Activated T-cell treated with anti-CD3 and anti-CD28 coated beads for 24 hours (primary cell): Measurements from ENCODE around the gene FANK1.

Experiments used
- DNase-seq: peaks from one replicate; pipeline ENCODE4 v3.0.0-alpha.2; 2020; ENCODE audit warnings: low read depth

The FANK1 gene, protein sequence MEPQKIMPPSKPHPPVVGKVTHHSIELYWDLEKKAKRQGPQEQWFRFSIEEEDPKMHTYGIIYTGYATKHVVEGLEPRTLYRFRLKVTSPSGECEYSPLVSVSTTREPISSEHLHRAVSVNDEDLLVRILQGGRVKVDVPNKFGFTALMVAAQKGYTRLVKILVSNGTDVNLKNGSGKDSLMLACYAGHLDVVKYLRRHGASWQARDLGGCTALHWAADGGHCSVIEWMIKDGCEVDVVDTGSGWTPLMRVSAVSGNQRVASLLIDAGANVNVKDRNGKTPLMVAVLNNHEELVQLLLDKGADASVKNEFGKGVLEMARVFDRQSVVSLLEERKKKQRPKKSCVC

DNA sequence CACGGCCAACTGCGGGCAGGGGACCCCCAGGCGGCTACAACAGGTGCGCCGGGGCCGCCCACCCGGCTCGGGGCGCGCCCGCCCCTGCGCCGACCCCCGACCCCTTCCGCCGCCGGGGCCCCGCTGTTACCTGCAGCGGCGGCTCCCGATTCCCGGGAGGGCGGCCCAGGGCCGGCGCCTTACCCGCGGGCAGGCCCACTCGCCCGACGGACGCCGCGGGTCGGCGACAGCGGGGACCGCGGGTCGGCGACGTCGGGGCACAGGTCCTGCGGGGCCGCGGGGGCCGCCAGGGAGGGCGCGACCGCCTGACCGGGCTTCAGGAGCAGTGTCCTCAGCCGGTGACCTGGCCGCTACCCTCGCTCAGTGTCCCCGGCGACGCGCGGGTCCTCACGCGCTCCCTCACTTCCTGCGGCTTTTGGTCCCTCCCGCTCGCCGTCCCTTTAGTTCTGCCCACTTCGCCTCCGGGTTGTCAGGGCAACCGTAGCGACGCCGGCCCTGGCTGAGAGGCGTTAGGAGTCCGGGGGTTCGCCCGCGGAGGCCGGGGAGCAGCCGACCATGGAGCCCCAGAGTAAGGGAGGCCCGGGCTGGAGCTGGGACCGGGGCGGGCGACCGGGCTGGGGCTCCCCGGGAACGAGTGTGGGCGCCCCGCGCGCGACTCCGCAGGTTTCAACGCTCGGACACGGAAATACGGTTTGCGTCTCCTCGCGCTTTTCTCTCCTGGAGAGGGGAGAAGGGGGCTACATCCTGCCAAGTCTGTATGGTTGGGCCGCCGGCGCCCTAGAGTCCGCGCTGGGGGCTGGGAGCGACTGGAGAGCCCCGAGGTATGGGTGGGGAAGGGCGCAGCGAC, at the start of gene FANK1:
FANK1 (plus strand) TSS at position 477 of the 847 bp plus-strand sequence; CDS start at position 556, 79 bp downstream.
- DNase-seq = peak; percentile 74

DNA sequence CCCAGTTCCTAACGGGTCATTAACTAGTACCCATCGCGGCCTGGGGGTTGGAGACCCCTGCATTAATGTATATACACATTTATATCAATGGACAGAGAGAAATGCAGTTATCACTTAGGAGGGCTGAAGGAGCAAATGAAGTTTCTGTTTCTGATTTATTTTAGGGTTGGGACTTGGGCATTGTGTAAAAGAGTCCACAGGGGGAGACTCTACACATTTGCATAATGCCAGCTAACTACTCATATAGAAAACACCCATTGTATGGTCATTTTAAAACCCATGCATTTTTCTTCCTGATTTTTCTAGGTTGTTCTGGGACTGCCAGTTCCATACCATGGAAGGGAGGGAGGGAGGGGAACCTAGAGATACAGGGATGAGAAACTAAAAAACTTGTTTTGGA, 49.5 kb upstream of the FANK1 start:
- DNase-seq = no peak

DNA sequence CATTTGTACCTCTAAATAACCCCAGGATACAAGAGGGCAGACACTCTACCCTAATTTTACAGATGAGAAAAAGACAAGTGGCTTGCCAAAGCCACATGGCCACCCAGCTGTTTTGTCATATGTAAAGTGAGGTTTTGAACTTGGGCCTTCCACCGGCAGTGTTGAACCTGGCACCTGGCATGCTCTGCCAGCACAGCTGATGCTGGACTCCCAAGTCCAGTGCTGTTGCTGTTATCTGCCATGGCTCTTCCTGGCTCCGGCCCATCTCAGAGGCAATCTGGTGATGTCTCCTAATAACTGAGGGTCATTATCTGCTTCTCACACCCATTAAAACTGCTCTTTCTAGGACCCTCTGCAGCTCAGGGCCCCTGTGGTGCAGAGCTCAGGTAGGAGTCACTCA, 48.0 kb upstream of the FANK1 start:
- DNase-seq = no peak

DNA sequence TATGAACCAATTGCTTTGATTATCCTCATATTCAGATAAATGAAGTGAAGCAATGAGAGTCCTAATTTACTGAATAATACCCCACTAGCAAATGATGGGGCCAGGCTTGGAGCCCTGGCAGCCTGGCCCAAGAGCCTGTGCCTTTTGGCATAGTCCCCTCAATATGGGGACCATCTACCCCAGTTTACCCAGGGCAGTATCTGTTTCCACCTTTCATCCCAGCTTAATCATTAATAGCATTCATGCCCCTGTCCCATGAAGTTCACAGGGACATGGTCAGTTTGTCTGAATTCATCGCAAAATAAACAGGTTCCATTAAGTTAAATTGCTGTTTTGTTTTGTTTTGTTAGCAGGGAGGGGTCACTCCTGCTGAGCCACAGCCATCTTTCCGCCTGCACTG, 47.5 kb upstream of the FANK1 start:
- no peak for DNase-seq

DNA sequence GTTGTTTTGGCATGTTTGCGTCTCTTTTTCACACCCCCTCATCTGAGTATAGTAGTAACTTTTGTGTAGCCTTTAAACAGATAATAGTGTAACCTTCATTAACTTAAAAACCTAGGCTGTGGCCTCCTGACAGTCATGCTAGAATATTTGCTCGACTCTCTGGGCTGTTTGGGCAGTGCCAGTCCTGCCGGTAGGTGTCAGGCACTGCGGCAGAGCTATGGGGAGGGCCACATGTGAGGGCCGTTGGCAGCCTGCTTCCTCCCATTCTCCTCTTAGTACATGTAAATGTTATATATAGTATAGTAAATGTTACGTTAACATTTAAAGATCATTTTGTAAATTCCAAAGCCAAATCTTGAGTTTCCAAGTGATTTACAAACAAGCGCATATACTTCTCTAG, 46.9 kb upstream of the FANK1 start:
- no peak for DNase-seq

DNA sequence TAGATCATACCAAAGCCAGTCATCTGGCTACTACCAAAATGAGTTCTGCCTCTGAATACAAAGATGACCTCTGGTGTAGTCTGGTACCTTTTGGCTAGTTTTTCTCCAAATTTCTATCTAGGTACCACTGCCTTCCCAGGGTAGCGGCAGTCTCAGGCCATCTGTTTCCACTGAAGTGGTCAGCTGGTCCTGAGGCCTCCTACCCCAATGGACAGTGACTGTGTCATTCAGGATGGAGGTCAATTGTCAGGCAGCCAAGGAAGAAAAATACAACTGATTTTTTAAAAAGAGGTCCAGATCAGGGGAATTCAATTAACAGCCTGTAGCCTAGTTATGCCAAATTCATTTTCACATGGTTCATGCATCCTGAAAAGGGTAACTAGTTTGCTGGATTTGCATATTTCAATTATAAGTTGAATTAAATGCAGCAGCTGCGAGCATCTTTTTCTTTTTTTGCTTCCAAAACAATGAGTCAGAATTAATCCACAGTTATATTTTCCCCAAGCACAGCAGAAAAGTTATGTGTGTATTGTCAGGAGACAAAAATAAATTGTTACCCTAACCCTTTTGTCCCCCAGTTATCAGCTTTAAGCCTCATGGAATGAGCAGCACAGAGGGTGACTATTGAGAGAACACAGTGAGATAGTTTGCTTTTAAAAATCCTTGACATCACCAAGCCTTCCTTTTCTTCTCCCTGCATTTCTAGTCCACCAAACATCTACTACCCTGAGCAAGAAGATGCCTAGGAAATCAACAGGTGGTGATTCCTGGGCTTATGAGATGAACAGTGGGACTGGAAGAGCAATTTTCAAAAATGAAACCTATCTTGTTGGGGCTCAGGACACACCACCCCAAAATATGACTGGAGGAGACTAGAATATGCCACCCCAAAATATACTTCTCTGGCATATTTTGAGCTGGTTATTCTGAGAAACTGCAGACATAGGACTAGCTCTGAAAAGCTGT, 45.3 kb upstream of the FANK1 start:
- DNase-seq = no peak

DNA sequence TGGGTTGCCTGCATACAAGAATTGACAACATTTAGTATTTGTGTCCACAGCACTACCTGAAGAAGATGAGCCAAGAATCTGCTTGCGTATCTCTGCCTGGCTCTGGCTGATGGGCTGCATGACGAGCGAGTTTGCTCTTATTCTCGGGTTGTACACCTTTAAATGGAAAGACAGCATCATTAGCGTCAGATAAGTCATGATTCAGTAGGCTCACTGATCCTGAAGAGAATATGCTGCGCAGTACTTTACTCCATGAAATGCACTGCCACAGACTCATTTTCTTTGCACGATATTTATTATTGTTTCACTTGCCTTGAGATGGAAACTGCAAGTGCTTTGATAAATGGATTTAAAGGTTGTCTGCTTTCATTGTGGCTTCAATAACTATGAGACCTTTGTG, 43.9 kb upstream of the FANK1 start:
- no peak for DNase-seq

DNA sequence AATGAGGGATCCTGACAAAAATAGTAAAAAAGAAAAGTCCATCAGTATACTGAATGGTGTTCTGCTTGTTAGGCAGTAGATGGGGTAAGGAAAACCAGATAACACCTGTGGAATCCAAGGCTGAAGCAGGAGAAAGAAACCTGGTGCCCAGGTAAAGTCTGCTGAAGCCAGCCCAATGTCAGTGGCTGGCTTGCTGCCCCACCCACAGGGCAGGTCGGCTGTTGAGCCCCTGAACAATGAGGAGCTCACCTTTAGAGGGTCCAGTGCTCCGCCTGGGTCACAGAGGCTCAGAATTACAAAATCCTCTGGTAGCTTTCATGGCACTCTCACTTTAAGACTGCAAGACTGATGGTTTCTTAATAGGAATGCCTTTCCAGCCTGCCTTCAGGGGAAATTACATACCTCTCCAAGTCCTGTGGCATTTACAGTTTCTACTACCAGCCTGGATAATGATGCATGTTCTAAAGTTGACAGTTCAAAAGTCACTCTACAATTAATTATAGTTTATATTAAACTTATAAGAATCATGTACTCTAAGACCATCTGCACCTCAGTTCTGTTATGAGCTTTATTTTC, 39.1 kb upstream of the FANK1 start:
- no peak for DNase-seq

DNA sequence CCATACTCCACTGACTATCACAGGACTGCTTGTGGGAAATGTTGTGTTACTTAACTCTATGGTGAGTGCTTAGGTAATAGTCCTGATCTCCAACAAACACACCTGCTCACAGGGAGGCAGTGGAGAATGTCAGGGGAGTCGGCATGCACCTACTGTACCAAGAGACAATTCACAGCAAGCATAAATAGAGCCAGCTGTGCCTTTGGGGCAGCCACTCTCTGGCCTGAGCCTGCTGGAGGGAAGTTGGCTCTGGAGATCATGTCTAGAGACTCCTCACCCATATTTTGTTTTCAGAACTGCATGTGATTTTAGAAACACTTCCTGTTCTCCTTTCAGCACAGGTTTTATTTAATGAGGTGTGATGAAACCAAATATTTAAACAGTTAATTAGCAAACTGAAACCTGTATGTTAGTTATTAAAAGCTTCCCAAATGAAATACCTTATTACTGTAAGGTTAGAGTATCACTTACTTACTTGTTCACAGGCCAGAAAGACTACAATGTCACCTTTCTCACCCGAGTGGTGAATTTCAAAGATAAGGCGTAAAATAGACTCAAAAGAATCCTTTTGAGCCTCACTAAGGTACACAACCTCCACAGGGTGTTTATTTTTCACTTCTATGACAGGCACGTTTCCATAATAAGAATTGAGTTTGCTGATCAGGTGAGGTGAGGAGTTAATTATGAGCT, 37.1 kb upstream of the FANK1 start:
- DNase-seq = no peak

DNA sequence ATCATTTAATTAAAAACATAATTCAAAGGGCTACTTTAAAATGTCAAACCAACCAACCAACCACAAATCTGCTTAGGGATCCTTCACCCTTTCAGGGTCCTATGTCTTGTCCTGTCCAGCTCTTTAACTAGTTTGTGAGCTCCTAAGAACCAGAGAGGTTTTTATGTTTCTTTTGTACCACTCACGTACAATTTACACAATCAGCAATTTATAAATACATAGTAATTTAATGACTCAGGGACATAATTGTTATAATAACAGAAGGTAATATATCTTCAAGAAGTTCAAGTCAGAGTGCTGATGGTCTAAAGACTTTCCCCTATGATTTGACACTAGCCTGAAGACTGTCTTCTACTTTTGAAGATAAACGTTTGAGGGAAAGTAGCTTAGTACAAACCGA, 31.2 kb upstream of the FANK1 start:
- no peak for DNase-seq

DNA sequence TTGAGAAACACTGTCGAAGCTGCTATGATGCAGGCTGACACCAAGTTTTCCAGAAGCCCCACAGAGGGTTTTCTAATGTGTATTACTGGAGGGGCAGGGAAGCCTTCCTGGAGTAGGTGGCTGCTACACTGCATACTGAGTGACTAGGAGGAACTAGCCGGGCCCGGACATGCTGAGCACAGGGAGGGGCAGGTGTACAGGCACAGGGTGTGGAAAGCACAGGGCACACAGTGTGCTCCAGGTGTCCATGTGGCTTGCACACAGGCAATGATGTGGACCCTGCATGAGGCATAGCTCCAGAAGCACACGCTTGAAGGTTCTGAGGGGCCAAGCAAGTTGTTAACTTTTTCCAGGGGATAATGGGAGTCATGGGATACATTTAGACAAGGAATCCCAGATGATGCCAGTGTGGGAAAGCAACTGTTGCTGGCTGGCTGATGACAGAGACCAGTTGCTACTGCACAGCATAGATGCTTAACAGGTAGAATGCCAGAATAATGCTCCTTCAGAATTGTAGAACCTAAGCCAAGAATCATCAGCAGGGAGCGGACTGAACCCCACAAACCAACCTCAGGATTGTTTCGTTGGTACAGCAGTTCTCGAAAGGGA, 29.8 kb upstream of the FANK1 start:
- DNase-seq = no peak

DNA sequence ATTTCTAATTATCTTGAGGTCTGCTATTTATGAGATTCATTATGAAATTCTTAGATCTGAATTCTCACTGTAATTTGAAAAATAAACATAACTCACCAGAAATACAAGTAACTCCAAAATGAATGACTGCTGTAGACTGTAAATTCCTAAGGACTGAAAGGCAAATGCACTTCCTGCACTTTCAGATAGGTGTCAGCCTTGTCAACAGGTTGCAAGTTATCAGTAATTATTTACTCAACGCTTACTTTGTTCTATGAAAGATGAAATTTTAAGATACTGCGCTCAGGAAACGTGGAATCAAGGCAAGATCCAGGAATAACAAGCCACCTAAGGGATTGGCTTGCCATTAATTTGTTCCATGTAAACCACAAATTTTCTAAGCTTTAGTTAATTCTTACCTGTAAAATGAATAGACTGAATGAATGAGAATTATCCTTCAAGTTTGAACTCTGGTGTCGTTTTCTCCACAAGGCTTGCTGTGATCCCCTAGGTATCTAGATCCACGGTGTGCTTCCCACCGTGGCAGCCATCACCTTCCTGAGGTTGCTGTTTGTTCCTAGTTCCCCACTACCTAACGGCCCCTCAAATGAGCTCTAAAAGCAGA, 27.9 kb upstream of the FANK1 start:
- peak; percentile 2 for DNase-seq

DNA sequence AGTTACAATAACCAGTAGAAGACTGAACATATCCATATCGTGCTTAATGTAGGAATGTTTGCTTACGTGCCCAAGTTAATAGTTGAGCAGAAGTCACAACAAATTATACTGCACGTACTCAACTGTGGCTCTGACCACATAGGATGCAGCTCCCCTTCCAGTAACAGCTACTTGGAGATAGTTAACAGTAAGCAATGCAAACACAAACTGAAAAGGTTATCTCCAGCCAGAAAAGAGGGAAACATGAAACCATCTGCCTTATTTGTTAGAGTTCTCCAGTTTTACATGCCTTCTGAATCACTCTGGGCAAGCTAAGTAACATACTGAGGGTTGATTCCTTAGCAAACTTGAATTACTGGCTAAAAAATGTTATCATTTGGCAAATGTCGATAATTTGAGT, 25.0 kb upstream of the FANK1 start:
- DNase-seq = no peak

DNA sequence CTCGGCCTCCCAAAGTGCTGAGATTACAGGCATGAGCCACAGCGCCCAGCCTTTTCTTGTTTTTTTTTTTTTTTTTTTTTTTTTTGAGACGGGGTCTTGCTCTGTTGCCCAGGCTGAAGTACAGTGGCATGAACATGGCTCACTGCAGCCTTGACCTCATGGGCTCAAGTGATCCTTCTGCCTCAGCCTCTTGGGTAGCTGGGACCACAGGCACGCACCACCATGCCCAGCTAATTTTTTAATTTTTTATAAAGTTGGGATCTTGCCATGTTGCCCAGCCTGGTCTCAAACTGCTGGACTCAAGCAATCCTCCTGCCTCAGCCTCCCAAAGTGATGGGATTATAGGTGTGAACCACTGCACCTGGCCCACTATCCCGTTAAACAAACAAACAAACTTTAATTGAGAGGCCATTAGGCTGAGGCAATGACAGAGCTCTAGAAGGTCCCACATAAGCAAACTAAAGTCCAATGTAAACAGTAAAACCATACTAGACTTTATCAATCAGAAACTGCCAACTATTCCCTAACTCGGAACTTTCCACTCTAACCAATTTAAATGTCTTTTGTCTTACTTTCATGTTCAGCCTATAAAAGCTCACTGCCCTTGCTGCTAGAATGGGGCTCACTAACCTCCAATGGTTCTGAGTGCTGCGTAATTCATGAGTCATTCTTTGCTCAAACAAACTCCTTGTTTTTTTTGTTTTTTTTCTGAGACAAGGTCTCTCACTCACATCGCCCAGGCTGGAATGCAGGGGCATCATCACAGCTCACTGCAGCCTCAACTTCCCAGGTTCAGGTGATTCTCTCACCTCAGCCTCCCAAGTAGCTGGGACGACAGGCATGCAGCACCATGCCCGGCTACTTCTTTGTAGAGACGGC, 17.2 kb upstream of the FANK1 start:
- DNase-seq = no peak

DNA sequence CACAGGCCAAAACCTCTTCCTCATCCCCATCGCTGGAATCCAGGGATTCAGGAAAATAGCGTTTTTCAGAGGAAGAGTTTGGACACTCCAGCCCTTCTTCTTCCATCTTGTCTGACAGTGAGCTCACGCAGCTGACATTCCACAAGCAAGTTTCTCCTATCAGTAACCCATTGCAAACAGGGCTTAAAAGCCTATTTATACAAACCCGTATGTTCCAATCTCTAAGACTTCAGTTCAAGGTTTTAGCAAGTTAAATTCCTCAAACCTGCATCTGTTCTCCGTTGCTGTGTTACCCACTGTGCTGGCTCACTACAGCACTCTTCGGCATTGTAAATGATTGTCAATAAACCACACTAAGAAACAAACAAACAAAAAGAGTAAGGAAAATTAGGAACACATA, 15.6 kb upstream of the FANK1 start:
- no peak for DNase-seq

DNA sequence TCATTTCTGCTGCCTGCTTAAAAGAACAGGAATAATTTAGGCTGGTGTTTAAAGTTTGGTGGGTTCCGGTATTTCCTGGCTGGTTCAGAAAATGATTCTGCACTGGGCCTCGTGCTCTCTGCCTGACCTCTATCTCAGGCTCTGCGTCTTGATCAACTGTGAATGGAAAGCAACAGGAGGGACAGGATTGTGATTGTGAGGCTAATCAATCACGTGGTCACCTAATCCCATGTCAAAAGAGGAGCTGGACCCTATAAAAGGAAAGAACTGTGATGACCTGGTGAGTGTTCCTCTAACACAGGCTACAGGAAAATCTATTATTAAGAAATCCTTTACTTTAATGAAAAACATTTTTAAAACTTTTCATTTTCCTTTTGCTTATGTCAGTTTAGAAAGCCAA, 15.2 kb upstream of the FANK1 start, which contains the start of gene DHX32:
DHX32 (minus strand) TSS at position 101 of the 400 bp plus-strand sequence. CDS start 468 bp downstream, outside the sequence.
- DNase-seq = no peak

DNA sequence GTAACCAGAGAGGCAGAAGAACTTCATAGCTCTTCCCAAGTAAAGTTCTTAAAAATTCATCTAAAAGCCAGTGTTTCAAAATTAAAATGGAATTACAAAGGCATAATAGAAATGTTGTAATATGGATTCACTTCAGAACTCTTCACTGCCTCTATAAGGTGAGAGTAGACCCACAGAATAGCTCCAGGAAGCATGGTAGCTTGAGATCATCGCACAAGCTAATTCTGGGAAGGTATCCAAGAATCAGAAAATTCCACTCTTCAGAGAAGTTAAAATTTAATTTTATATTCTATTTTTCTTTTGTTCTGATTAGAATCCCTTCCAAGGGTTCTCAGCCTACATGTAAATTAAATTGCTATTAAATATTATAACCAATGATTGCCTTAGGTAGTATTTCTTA, 13.8 kb upstream of the FANK1 start:
- no peak for DNase-seq

DNA sequence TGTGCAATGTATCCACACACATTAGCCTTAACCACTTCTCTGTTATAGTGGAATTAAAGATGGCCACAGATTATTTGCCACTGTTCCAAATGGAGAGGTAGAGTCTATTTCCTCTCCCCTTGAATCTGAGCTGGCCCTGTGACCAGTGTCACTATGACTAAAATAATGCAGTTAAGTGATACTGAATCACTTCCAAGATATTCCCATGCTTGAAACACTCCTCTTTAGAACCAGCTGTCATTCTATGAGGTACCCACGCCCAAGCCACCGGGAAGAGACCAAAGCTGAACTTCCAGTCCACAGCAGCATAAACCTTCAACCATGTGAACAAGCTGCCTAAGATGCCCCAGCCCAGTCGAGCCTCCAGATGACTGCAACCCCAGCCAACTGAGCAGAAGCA, 13.2 kb upstream of the FANK1 start:
- DNase-seq = no peak

DNA sequence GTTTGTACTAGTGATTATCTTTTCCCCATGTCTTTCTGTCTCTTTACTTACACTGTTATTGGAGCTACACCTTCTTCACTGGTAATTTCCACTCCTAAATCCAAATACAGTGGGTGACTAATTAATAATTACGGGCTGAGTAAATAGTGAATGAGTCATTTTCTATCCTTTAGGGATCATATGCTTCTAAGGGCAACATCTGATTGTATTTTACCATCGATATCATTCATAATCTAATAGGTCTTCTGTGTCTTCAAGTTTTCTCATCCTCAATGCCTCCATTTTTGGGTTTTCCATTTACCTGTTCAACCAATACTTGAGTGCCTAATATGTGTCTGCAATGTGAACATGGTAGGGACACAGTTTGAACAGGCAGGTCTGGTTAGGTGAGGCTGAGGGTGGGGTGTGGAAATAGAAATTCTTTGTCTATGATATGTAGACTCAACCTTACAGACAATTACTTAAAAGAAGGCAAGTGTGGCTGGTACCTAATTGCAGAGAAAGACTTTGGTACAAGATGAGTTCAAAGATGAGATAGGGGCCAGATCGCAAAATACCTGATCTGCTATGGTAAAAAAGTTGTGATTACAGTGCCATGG, 9.4 kb upstream of the FANK1 start:
- DNase-seq = no peak
